Stimulated activated CD4-positive, alpha-beta T cell treated with anti-CD3 and anti-CD28 coated beads, TNF-alpha, amount 100 ng/mL, for 4 hours (primary cell): ENCODE measurements around the gene RPS6KB1.
"Not testable (repeated sequence)": the region's sequence is repeated elsewhere in the genome, so short reads cannot be mapped to it uniquely, and the experiment has no call there.

Experiments used
- DNase-seq, 3 experiments: peaks; one replicate each; pipeline ENCODE4 v3.0.0-alpha.2; 2020; ENCODE audit warnings: low read depth in 3 of 3

The RPS6KB1 gene

DNA sequence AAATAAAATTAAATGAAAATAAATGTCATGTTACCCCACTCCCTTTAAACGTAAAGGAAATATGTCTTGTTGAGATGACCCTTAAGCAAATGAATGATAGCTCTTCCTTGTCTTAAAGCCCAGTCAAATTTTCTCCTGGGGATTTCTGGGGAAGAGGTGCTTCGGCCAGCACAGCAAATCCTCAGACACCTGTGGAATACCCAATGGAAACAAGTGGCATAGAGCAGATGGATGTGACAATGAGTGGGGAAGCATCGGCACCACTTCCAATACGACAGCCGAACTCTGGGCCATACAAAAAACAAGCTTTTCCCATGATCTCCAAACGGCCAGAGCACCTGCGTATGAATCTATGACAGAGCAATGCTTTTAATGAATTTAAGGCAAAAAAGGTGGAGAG, 53.5 kb downstream of the RPS6KB1 start:
- not testable (repeated sequence) for DNase-seq

DNA sequence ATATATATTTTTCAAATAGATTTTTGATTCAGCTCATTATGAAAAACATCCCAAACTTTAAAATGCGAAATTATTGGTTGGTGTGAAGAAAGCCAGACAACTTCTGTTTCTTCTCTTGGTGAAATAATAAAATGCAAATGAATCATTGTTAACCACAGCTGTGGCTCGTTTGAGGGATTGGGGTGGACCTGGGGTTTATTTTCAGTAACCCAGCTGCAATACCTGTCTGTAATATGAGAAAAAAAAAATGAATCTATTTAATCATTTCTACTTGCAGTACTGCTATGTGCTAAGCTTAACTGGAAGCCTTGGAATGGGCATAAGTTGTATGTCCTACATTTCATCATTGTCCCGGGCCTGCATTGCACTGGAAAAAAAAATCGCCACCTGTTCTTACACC, 54.4 kb downstream of the RPS6KB1 start:
- DNase-seq: not testable (repeated sequence)

DNA sequence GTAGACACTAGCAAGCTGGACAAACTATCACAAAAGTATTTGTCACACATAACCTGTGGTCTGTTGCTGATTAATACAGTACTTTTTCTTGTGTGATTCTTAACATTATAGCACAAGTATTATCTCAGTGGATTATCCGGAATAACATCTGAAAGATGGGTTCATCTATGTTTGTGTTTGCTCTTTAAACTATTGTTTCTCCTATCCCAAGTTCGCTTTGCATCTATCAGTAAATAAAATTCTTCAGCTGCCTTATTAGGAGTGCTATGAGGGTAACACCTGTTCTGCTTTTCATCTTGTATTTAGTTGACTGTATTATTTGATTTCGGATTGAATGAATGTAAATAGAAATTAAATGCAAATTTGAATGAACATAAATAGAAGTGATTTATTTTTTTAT, 57.1 kb downstream of the RPS6KB1 start:
- DNase-seq: no peak

- no peak for DNase-seq
Measured at GRCh38 chr17:59954856-59955255, 61.9 kb downstream of the RPS6KB1 start.

- DNase-seq: not testable (repeated sequence)
Measured at GRCh38 chr17:59959574-59959973, 66.7 kb downstream of the RPS6KB1 start.

DNA sequence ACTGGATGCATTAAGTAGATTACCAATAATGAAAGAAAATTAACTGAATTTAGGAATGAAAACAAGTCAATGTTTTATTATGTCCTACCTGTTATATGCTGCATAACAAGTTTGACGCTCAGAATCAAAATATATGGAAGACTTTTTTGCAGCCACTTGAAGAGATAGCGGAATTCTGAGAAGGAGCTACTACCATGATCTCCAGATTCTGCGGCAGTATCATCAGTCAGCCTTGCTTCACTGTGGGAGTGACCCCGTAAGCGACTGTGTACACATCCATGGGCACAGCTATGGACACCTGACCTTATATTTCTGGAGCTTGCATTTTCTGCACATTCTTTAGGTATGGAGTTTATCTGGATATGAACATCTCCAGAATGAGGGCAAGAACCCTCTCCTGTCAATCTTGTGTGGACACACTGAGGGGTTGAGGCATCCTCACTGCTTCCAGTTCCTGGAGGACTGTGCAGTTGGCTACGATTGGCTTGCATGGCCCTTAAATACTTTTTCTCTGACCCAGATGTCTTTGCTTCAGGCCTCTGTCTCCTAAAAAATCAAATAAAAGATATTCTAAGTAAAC, 69.9 kb downstream of the RPS6KB1 start:
- DNase-seq: no peak

GRCh38 chr17:59963738-59964481, 71.0 kb downstream of the RPS6KB1 start:
- peak; percentile 5 to 33 (median 13) for DNase-seq

DNA sequence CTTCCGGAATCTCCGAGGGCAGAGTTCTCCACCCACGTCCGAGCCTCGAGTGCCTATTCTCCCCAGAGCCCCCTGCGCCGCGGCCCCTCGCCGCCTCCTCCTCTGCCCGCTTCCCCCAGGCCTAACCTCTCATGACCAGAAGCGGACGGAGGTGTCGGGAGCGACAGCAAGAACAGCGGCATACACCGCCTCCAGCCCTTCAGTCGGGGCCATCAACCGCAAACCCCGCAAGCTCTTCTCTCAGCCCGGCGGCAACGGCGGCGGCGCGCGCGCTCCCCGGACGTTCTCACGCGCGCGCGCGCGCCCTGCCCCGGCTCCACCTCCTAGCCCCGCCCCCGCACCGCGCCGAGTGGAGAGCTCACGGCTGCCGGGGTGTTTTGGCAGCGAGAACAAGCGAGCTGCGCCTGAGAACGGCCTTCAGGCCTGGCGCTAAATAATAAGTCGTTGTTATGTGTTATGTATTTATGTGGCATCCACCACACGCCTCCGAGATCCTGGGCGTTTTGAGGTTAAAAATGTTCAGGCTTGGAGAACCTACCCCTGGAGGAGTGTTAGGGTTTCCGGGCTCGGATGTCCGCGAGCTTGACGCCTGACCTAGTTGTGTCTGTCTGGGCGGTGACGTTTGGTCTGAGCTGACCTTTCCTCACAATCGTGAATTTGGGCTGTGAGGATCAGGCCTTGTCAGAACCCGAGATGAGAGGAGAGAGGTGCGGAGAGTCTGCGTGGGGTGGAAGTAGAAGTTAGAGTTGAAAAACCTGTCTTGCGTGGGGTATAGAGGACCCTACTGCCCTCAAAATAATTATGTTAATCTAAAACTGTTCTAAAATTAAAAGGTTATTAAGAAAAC, 71.8 kb downstream of the RPS6KB1 start, which contains the start of gene RNFT1:
Gene RNFT1, minus strand, starts transcription at position 259 of the 847 bp plus-strand sequence. Its CDS starts 77 bp downstream, at position 182.
- peak; percentile 84 to 94 (median 87) for DNase-seq

- not testable (repeated sequence) for DNase-seq
Measured at GRCh38 chr17:59971771-59972170, 78.8 kb downstream of the RPS6KB1 start.

DNA sequence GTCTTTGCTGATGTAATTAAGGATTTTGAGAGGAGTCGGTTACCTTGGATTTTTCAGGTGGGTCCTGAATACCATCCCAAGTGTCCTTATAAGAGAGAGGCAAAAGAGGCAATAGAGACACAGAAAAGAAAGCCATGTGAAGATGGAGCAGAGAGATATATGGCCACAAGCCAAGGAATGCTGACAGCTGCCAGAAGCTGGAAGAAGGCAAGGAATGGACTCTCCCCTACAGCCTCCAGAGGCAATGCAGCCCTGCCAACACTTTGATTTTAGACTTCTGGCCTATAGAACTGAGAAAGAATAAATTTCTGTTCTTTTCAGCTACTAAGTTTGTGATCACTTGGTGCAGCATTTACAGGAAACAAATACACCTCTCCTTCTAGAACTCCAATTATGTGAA, 79.9 kb downstream of the RPS6KB1 start:
- no peak for DNase-seq

- DNase-seq: not testable (repeated sequence)
Measured at GRCh38 chr17:59973483-59973882, 80.6 kb downstream of the RPS6KB1 start.

DNA sequence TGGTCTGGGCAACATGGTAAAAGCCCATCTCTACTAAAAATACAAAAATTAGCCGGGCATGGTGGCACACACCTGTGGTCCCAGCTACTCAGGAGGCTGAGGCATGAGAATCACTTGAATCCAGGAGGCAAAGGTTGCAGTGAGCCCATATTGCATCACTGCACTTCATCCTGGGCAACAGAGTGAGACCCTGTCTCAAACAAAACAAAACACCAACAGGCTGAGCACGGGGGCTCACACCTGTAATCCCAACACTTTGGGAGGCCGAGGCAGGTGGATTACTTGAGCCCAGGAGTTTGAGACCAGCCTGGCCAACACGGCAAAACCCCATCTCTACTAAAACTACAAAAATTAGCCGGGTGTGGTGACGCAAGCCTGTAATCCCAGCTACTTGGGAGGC, 82.2 kb downstream of the RPS6KB1 start:
- DNase-seq: not testable (repeated sequence)

DNA sequence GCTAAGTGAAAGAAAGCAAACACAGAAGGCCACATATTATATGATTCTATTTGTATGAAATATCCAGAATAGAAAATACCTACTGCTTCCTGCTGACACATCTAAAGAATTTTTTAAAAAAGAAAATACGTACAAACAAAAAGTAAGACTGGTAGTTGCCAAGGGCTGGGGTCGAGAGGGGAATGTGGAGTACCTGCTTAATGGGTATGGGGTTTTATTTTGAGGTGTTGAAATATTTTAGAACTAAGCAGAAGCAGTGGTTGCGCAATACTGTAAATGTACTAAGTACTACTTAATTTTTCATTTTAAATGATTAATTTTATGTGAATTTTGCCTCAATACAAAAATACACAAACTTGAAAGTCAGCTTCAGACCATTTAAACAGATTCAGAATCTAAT, 103.7 kb downstream of the RPS6KB1 start:
- not testable (repeated sequence) for DNase-seq
